Measurements from ENCODE around the gene CYGB.

CYGB gene

DNA sequence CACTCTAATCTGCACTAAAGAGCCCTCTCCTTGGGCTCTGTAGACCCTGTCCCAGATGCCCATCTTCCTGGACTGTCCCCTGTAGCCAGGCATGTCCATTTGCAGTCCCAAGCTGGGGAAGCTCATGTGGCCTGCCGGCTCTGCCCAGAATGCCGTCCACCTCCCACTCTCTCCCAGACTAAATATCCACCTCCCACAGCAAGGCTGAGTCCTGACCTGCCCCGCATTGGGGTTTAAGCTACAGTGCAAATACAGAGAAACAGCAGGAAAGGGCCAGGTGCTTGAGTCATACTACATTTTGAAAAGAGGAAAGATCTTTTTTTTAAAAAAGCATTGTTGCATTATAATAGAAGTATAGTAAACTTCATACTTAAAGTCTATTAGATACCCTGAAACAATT lies 45.2 kb upstream of the CYGB start:
- in situ Hi-C loops (cut with HindIII; ENCODE audit: low sequenced_read_pairs), result no loop called here

DNA sequence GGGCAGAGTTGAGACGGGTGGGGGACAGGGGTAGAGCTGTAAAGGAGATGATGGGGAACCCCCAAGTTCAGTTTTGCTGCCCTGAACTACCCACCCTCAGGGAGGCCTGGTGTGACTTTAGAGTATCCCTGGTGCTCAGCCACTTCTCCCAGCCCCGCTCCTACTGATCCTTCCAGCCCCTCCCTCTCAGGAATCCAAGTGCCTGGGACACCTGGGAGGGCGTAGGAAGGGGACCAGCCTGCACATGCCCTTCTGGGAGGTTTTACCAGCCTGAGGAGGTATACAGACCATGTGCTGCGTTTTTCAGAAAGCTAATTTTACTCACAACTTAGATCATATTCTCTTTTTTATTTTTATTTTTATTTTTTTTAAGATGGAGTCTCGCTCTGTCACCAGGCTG lies 44.0 kb upstream of the CYGB start:
- no peak for DNase-seq (ENCODE audit: low read depth, low spot score)
- in situ Hi-C loops (cut with HindIII; ENCODE audit: low sequenced_read_pairs), result no loop called here
- TF ChIP-seq, protein P1, sequence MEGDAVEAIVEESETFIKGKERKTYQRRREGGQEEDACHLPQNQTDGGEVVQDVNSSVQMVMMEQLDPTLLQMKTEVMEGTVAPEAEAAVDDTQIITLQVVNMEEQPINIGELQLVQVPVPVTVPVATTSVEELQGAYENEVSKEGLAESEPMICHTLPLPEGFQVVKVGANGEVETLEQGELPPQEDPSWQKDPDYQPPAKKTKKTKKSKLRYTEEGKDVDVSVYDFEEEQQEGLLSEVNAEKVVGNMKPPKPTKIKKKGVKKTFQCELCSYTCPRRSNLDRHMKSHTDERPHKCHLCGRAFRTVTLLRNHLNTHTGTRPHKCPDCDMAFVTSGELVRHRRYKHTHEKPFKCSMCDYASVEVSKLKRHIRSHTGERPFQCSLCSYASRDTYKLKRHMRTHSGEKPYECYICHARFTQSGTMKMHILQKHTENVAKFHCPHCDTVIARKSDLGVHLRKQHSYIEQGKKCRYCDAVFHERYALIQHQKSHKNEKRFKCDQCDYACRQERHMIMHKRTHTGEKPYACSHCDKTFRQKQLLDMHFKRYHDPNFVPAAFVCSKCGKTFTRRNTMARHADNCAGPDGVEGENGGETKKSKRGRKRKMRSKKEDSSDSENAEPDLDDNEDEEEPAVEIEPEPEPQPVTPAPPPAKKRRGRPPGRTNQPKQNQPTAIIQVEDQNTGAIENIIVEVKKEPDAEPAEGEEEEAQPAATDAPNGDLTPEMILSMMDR (IDR thresholded peaks at IDR 0.05; ENCODE audit: low read depth, low read length), result no peak
- H3K4me3 ChIP-seq (ENCODE audit: low read depth, low read length), result no peak overlapping the region

More for the DNA sequence above, 45.2 kb upstream of the CYGB start:
- H3K4me3 ChIP-seq (ENCODE audit: low read depth, low read length), result no peak overlapping the region
- DNase-seq (ENCODE audit: low read depth, low spot score), result no peak
- TF ChIP-seq, protein P1 (IDR thresholded peaks at IDR 0.05; ENCODE audit: low read depth, low read length), result no peak

DNA sequence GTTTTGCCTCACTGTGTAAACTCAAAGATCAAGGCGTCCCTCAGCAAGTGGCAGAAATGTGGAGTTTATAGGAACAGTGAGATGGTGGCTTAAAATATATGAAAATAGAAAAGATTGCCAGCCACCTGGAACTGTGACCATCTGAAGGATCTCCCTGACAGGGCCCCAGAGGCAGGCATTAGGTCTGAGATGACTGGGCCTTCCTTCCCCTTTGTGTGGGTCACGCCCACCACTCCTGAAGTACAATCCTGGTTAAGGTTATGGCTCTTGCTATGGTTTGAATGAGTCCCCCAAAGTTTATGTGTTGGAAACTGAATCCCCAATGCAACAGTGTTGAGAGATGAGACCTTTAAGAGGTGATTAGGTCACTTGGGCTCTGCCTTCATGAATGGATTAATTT lies 41.8 kb upstream of the CYGB start:
- TF ChIP-seq, protein P1 (IDR thresholded peaks at IDR 0.05; ENCODE audit: low read depth, low read length), result no peak
- in situ Hi-C loops (cut with HindIII; ENCODE audit: low sequenced_read_pairs), result no loop called here
- DNase-seq (ENCODE audit: low read depth, low spot score), result no peak
- no peak overlapping the region for H3K4me3 ChIP-seq (ENCODE audit: low read depth, low read length)

DNA sequence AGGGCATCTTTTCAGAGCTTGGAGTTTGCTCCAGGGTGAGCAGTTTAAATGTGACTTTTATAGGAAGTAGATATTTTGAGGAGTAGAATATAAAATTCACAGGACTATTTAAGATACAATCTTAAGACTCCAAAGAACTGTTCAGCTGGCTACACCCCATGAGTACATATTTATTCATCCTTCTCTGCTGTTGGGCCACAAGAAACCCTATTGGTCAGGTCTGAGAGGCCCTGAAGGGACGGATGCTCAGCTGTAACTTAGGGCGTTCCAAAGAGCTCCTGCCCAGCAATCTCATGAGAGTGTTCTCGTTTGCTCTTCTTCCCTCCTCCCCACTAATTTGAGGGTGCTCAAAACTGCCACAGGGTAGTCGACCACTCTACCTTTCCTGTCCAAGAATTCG lies 40.9 kb upstream of the CYGB start:
- in situ Hi-C loops (cut with HindIII; ENCODE audit: low sequenced_read_pairs), result no loop called here
- H3K4me3 ChIP-seq (ENCODE audit: low read depth, low read length), result no peak overlapping the region
- TF ChIP-seq, protein P1 (IDR thresholded peaks at IDR 0.05; ENCODE audit: low read depth, low read length), result no peak
- DNase-seq (ENCODE audit: low read depth, low spot score), result no peak

DNA sequence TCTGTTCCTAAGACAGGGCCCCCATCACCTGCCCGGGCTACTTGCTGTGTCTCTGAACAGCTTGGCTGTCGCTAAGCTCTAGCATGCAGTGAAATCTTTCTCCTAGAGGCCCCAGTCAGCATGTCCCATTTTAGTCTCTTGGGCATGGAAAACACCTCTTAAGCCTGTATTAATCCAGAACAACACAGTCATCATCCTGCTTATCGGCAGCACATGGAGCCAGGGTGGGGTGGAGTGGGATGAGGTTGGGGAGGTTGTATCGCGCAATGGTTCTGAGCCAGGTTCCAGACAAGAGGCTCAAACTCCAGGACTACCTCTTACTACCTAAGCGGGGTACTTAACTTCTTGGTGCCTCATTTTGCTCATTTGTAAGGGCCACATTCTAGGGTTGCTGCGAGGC lies 40.4 kb upstream of the CYGB start:
- TF ChIP-seq, protein P1 (IDR thresholded peaks at IDR 0.05; ENCODE audit: low read depth, low read length), result no peak
- DNase-seq (ENCODE audit: low read depth, low spot score), result no peak
- in situ Hi-C loops (cut with HindIII; ENCODE audit: low sequenced_read_pairs), result no loop called here
- H3K4me3 ChIP-seq (ENCODE audit: low read depth, low read length), result no peak overlapping the region

DNA sequence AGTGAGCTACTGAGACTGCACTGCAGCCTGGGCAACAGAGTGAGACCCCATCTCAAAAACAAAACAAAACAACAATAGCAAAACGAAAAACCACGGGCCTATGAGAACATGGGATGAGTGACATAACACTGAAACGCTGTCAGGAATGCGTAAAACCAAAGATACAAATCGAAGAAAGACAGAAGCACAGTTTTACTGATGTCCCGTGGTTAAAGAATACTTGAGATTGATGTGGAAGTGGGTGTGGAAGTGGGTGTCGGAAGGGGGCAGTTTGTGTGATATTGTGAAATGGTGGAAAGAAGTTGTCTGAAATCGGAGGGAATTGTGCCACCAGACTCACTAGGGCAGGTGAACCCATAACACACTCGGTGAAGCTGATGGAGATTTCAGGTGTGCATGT lies 38.7 kb upstream of the CYGB start:
- no peak for DNase-seq (ENCODE audit: low read depth, low spot score)

More for the DNA sequence above, 38.7 kb upstream of the CYGB start:
- in situ Hi-C loops (cut with HindIII; ENCODE audit: low sequenced_read_pairs), result no loop called here
- TF ChIP-seq, protein P1 (IDR thresholded peaks at IDR 0.05; ENCODE audit: low read depth, low read length), result no peak
- H3K4me3 ChIP-seq (ENCODE audit: low read depth, low read length), result no peak overlapping the region

Data from astrocyte of the spinal cord (primary cell).